ENCODE measurements around the gene TGFB3.
A peak's percentile ranks its signal among the peaks of the same experiment; 100 is the strongest.

The TGFB3 gene

DNA sequence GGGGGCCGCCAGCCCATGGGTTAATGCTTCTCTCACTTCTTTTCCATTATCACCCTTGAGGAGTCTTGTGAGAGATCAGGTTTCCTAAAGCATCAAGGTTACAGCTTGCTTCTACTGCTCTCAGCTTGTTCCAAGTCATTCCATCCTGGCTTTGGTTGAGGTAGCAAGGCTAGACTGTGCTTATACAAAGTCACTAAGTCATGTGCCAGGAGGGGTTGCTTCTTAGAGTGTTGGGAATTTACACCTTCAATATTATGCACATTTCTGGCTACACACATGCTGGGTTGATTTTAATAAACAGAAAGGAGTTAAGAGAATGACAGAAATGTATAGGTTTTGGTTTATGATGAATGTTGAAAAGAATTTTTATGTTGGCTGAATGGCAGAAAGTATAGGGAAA, 25.6 kb upstream of the TGFB3 start:
- Histone ChIP-seq H3K27me3 (ENCODE audit: control insufficient read depth, insufficient read depth, low read length) (no peaks in the 10 kb centered on the region), H3K9me3 (replicated peaks; ENCODE audit: low read length) (no peaks in the 10 kb centered on the region), H3K4me3 (ENCODE audit: low read length) (no peak overlapping the region), H3K9ac (ENCODE audit: low read depth, low read length) (no peak overlapping the region), H3K36me3 (ENCODE audit: insufficient read depth, low read length) (peaks cover 45% of the 10 kb centered on the region), H3K4me2 (ENCODE audit: low read length) (no peak overlapping the region), H3K4me1 (ENCODE audit: control insufficient read depth, insufficient read depth, low read length) (peaks cover 9% of the 10 kb centered on the region)

GRCh38 chr14:76006253-76006652, 24.5 kb upstream of the TGFB3 start:
- H3K36me3 ChIP-seq (ENCODE audit: insufficient read depth, low read length) = peaks cover 54% of the 10 kb centered on the region
- H3K27me3 ChIP-seq (ENCODE audit: control insufficient read depth, insufficient read depth, low read length) = no peaks in the 10 kb centered on the region

DNA sequence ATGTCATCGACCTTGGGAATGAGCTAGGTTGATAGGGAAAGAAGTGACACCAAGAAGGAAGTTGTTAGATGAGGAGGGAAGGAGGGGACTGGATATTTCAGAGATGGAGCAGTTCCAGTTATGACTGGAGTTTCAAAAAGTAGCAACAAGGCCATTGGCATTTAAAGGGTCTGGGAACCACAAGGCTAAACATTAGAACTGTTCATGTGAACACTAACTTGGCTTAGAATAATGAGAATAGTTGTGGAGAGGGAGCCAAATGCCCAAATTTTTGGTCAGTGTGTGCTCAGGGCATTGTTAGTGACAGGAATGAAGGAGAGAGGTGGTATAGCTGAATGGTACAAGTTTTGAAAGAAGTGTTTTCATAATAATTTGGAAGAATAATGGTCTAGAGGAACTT, 20.6 kb upstream of the TGFB3 start:
- no peak overlapping the region for H3K4me2 ChIP-seq (ENCODE audit: low read length)
- H3K4me3 ChIP-seq (ENCODE audit: low read length) = no peak overlapping the region
- H3K9me3 ChIP-seq (replicated peaks; ENCODE audit: low read length) = no peaks in the 10 kb centered on the region
- no peaks in the 10 kb centered on the region for H3K27me3 ChIP-seq (ENCODE audit: control insufficient read depth, insufficient read depth, low read length)
- H3K4me1 ChIP-seq (ENCODE audit: control insufficient read depth, insufficient read depth, low read length) = peaks cover 2% of the 10 kb centered on the region
- H3K9ac ChIP-seq (ENCODE audit: low read depth, low read length) = no peak overlapping the region
- H3K36me3 ChIP-seq (ENCODE audit: insufficient read depth, low read length) = peaks cover 64% of the 10 kb centered on the region

More at GRCh38 chr14:76006253-76006652, 24.5 kb upstream of the TGFB3 start:
- H3K4me2 ChIP-seq (ENCODE audit: low read length) = no peak overlapping the region
- H3K4me3 ChIP-seq (ENCODE audit: low read length) = no peak overlapping the region
- peaks cover 9% of the 10 kb centered on the region for H3K4me1 ChIP-seq (ENCODE audit: control insufficient read depth, insufficient read depth, low read length)
- H3K9me3 ChIP-seq (replicated peaks; ENCODE audit: low read length) = no peaks in the 10 kb centered on the region
- no peak overlapping the region for H3K9ac ChIP-seq (ENCODE audit: low read depth, low read length)

DNA sequence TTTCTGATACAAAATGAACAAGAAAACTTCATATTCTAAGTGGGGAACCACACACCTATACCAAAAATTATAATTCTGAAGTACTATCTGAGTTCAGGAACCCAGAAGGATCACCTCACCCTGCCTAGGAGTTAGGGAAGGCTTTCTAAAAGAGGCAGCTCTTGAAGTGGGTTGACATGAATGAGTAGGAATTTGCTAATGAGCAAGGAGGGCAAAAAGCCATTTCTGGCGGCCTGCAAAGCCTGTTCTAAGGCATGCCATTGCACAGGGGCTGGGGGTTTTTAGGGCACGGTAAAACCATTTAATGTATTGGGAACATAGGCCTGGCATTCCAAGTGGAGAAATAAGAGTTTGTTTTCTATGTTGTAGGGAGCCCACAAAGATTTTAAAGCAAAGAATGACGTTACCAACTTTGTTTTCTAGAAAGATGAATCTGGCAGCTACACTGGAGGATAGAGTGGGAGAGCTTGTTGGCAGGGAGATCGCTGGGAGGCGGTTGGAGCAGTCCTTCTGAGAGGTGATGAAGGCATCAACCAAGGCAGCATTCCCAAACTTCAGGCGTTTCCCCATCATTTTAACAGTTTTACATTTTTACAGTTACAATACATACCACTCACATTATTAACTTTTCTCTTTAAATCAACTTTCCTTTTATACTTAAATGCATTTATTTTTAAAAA, 17.9 kb upstream of the TGFB3 start:
- Histone ChIP-seq H3K4me3 (ENCODE audit: low read length) (no peak overlapping the region), H3K36me3 (ENCODE audit: insufficient read depth, low read length) (peaks cover 53% of the 10 kb centered on the region), H3K27me3 (ENCODE audit: control insufficient read depth, insufficient read depth, low read length) (no peaks in the 10 kb centered on the region), H3K4me2 (ENCODE audit: low read length) (no peak overlapping the region), H3K4me1 (ENCODE audit: control insufficient read depth, insufficient read depth, low read length) (peaks cover 19% of the 10 kb centered on the region), H3K9me3 (replicated peaks; ENCODE audit: low read length) (no peaks in the 10 kb centered on the region), H3K9ac (ENCODE audit: low read depth, low read length) (no peak overlapping the region)

DNA sequence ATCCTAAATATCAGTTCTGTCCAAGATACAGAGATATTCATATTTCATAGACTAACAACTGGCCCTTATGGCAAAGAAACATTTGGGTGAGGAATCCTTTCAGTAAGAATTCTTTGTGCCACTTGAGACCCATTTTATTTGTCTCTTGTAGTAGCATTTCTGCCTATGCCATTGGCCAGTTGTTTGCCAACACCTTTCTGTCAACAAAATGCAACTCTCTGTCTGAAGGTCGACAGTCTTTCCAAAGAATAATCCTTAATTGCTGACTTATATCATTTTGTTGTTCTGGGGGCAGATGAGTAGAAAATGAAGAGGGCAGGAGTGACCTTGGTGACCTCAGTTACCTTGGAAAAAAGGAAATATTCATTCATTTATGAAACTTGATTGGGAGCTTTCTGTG, 14.7 kb upstream of the TGFB3 start:
- no peak overlapping the region for H3K4me2 ChIP-seq (ENCODE audit: low read length)
- no peaks in the 10 kb centered on the region for H3K9me3 ChIP-seq (replicated peaks; ENCODE audit: low read length)
- peak overlapping the region; percentile 44 for H3K9ac ChIP-seq (ENCODE audit: low read depth, low read length)
- peaks cover 38% of the 10 kb centered on the region for H3K36me3 ChIP-seq (ENCODE audit: insufficient read depth, low read length)
- H3K4me3 ChIP-seq (ENCODE audit: low read length) = no peak overlapping the region
- no peaks in the 10 kb centered on the region for H3K27me3 ChIP-seq (ENCODE audit: control insufficient read depth, insufficient read depth, low read length)
- H3K4me1 ChIP-seq (ENCODE audit: control insufficient read depth, insufficient read depth, low read length) = peaks cover 24% of the 10 kb centered on the region

- H3K27me3 ChIP-seq (ENCODE audit: control insufficient read depth, insufficient read depth, low read length) = no peaks in the 10 kb centered on the region
These were observed 13.7 kb upstream of the TGFB3 start for GRCh38 chr14:75995372-75996041.

DNA sequence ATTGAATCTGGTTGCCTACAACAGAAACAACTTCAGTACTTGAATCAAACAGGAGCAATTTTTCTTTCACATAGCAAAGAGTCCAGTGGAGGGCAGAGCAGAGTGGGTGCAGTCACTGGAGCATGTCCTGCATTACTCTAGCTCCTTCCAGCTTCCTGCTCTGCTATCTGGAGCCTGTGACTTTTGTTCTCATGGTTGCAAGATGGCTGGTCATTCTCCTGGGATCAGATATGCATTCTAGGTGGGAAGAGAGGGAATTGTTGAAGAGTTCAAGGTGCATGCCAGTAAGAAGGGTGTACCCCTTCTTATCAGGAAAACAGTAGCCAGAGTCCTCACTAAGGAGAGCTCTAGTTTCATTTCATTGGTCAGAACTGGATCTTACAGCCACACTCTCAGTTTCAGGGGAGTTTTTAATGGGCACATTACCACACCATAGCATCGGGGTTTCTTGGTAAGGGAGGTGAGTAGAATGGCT, 11.8 kb upstream of the TGFB3 start:
- no peaks in the 10 kb centered on the region for H3K9me3 ChIP-seq (replicated peaks; ENCODE audit: low read length)
- no peak overlapping the region for H3K4me2 ChIP-seq (ENCODE audit: low read length)
- no peaks in the 10 kb centered on the region for H3K27me3 ChIP-seq (ENCODE audit: control insufficient read depth, insufficient read depth, low read length)
- peaks cover 38% of the 10 kb centered on the region for H3K4me1 ChIP-seq (ENCODE audit: control insufficient read depth, insufficient read depth, low read length)
- H3K9ac ChIP-seq (ENCODE audit: low read depth, low read length) = no peak overlapping the region
- peaks cover 30% of the 10 kb centered on the region for H3K36me3 ChIP-seq (ENCODE audit: insufficient read depth, low read length)
- no peak overlapping the region for H3K4me3 ChIP-seq (ENCODE audit: low read length)

More at GRCh38 chr14:75995372-75996041, 13.7 kb upstream of the TGFB3 start:
- H3K9ac ChIP-seq (ENCODE audit: low read depth, low read length) = peak overlapping the region; percentile 44
- H3K4me1 ChIP-seq (ENCODE audit: control insufficient read depth, insufficient read depth, low read length) = peaks cover 26% of the 10 kb centered on the region
- peaks cover 30% of the 10 kb centered on the region for H3K36me3 ChIP-seq (ENCODE audit: insufficient read depth, low read length)
- peak overlapping the region; percentile 63 for H3K4me2 ChIP-seq (ENCODE audit: low read length)
- no peaks in the 10 kb centered on the region for H3K9me3 ChIP-seq (replicated peaks; ENCODE audit: low read length)
- peak overlapping the region; percentile 53 for H3K4me3 ChIP-seq (ENCODE audit: low read length)

DNA sequence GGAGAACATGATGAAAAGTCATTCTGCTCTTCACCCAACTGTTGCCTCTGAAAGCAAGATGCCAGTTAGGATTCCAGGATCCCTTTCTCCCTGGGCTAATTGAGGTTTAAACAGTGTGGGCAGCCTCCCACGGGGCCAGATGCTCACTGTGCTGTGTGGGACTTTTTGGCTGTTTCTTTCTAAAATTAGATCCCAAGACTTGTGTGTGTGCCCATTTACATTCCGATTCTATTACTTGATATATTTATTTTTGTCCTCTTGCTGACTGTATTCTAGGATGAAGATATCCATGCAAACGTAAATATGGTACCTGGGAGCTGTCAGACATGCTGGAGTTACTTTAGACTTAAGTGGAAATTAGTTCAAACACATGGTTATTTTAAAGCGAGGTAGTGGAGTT, 10.0 kb upstream of the TGFB3 start:
- no peak overlapping the region for H3K9ac ChIP-seq (ENCODE audit: low read depth, low read length)
- no peaks in the 10 kb centered on the region for H3K27me3 ChIP-seq (ENCODE audit: control insufficient read depth, insufficient read depth, low read length)
- peaks cover 15% of the 10 kb centered on the region for H3K36me3 ChIP-seq (ENCODE audit: insufficient read depth, low read length)
- peaks cover 40% of the 10 kb centered on the region for H3K4me1 ChIP-seq (ENCODE audit: control insufficient read depth, insufficient read depth, low read length)
- H3K9me3 ChIP-seq (replicated peaks; ENCODE audit: low read length) = no peaks in the 10 kb centered on the region
- H3K4me3 ChIP-seq (ENCODE audit: low read length) = no peak overlapping the region
- no peak overlapping the region for H3K4me2 ChIP-seq (ENCODE audit: low read length)

GRCh38 chr14:75990297-75990696, 8.5 kb upstream of the TGFB3 start:
- Histone ChIP-seq H3K9ac (ENCODE audit: low read depth, low read length) (no peak overlapping the region), H3K4me1 (ENCODE audit: control insufficient read depth, insufficient read depth, low read length) (peaks cover 33% of the 10 kb centered on the region), H3K36me3 (ENCODE audit: insufficient read depth, low read length) (peaks cover 10% of the 10 kb centered on the region)

GRCh38 chr14:75989134-75989533, 7.3 kb upstream of the TGFB3 start:
- Histone ChIP-seq H3K9me3 (replicated peaks; ENCODE audit: low read length) (no peaks in the 10 kb centered on the region), H3K36me3 (ENCODE audit: insufficient read depth, low read length) (peaks cover 10% of the 10 kb centered on the region), H3K4me2 (ENCODE audit: low read length) (peak overlapping the region; percentile 28), H3K4me1 (ENCODE audit: control insufficient read depth, insufficient read depth, low read length) (peaks cover 25% of the 10 kb centered on the region), H3K9ac (ENCODE audit: low read depth, low read length) (peak overlapping the region; percentile 22), H3K4me3 (ENCODE audit: low read length) (no peak overlapping the region), H3K27me3 (ENCODE audit: control insufficient read depth, insufficient read depth, low read length) (no peaks in the 10 kb centered on the region)

More at GRCh38 chr14:75990297-75990696, 8.5 kb upstream of the TGFB3 start:
- H3K9me3 ChIP-seq (replicated peaks; ENCODE audit: low read length) = no peaks in the 10 kb centered on the region
- no peak overlapping the region for H3K4me3 ChIP-seq (ENCODE audit: low read length)
- H3K4me2 ChIP-seq (ENCODE audit: low read length) = no peak overlapping the region
- H3K27me3 ChIP-seq (ENCODE audit: control insufficient read depth, insufficient read depth, low read length) = no peaks in the 10 kb centered on the region

- Histone ChIP-seq H3K4me2 (ENCODE audit: low read length) (no peak overlapping the region), H3K9ac (ENCODE audit: low read depth, low read length) (no peak overlapping the region), H3K36me3 (ENCODE audit: insufficient read depth, low read length) (peaks cover 10% of the 10 kb centered on the region), H3K4me3 (ENCODE audit: low read length) (no peak overlapping the region), H3K27me3 (ENCODE audit: control insufficient read depth, insufficient read depth, low read length) (peaks cover 4% of the 10 kb centered on the region), H3K9me3 (replicated peaks; ENCODE audit: low read length) (no peaks in the 10 kb centered on the region), H3K4me1 (ENCODE audit: control insufficient read depth, insufficient read depth, low read length) (peaks cover 25% of the 10 kb centered on the region)
These were observed 5.6 kb upstream of the TGFB3 start for GRCh38 chr14:75987201-75987970.

Measured in skeletal muscle satellite cell (primary cell).